ENCODE data around the gene LYST.

DNA sequence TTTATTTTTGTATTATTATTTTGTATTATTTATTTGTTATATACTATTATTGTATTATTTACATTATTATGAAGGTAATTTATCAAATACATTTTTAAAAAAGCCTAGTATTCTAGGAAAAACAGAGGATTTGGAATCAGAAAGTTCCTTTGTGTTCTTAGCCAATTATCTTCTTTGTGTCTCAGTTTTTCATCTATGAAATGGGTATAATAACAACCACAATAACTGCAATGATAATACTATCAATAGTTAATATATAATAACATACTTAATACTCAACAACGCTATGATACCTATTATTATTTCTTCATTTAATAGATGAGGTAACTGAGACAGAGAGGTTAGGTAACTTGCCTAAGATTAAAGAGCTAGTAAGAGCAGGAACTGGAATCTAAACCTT lies 136.7 kb downstream of the LYST start:
- TF ChIP-seq, protein P1, sequence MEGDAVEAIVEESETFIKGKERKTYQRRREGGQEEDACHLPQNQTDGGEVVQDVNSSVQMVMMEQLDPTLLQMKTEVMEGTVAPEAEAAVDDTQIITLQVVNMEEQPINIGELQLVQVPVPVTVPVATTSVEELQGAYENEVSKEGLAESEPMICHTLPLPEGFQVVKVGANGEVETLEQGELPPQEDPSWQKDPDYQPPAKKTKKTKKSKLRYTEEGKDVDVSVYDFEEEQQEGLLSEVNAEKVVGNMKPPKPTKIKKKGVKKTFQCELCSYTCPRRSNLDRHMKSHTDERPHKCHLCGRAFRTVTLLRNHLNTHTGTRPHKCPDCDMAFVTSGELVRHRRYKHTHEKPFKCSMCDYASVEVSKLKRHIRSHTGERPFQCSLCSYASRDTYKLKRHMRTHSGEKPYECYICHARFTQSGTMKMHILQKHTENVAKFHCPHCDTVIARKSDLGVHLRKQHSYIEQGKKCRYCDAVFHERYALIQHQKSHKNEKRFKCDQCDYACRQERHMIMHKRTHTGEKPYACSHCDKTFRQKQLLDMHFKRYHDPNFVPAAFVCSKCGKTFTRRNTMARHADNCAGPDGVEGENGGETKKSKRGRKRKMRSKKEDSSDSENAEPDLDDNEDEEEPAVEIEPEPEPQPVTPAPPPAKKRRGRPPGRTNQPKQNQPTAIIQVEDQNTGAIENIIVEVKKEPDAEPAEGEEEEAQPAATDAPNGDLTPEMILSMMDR (IDR thresholded peaks at IDR 0.05) = no peak
- TF ChIP-seq POLR2AphosphoS5 (IDR thresholded peaks at IDR 0.05; ENCODE audit: insufficient read depth in 1 of 2, low read depth in 1 of 2) (no peak), POLR2A (IDR thresholded peaks at IDR 0.05) (no peak)
